Activated CD4-positive, alpha-beta T cell treated with anti-CD3 and anti-CD28 coated beads, Interleukin-2, amount 50 U/mL, for 4 hours (primary cell): Measurements from ENCODE around the gene RSF1.

ENCODE experiments used
- DNase-seq, 2 experiments: peaks; one replicate each; pipeline ENCODE4 v3.0.0-alpha.2; 2020

The RSF1 gene

DNA sequence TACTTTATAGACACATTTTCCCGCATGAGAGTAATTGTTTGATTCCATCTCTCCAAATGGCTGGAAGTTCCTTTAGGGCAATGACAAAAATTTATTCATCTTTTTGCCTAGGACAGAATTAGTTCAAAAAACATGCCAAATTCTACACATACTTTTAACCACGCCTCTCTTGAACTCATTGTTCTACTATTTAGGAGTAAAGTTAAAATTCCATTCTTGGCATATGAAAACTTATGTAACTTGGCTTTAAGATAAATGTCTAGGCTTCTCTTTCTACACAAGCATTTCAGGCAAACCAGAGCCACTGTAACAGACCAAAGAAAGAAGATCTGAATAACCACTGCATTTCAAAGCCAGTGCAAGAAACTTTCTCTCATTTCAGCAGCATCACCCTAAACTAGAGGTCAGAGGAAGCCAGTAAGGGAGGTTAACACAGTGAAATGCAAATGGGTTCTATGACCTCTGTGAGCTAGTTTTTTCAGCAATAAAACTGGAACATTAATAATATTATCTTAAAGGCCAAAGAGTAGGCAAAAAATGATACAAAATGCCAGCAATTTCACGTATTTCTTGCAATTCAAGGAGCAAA lies 73.0 kb downstream of the RSF1 start:
- DNase-seq = no peak

DNA sequence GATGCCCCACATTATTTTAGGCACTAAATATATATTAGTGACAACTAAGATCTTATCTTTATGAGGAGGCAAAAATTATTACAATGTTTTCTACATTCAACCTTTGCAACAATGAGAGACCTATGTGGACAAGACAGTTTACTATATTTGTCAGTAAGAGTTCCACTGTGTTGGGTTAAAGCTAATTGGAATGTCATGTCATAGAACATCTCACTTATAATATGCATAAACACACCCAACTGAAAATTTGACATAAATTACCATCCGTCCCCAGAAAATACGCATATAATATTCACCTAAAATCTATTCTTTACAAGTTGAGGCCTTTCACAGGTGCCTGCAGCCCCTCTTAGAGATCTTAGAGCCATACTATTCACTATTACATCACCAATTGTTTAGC lies 84.0 kb downstream of the RSF1 start:
- no peak for DNase-seq

DNA sequence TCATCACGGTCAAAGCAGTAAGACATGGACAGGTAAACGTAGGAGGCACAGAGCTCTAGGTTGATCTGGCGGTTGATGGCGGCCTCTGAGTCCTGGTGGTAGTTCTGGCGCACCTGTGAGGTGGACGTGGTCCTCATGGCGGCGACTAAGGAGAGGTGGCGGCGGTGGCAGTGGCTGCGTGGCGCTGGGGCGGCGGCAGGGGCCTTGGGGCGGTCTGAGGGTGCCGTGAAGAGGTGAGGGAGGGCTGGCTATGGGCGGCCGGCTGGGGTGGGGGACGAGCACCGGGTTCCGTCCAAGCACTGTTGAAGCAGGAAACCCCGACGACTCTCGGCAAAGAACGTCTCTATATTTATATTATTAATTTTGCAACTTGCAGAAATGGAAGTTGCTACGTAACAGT lies 85.6 kb downstream of the RSF1 start:
- no peak for DNase-seq

DNA sequence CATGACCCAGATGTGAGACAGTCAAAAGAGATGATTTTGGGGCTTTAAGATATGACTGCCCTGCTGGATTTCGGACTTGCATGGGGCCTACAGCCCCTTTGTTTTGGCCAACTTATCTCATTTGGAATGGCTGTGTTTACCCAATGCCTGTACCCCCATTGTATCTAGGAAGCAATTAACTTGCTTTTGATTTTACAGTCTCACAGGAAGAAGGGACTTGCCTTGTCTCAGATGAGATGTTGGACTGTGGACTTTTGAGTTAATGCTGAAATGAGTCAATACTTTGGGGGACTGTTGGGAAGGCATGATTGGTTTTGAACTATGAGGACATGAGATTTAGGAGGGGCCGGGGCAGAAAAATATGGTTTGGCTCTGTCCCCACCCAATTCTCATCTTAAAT lies 88.4 kb downstream of the RSF1 start:
- no peak for DNase-seq

DNA sequence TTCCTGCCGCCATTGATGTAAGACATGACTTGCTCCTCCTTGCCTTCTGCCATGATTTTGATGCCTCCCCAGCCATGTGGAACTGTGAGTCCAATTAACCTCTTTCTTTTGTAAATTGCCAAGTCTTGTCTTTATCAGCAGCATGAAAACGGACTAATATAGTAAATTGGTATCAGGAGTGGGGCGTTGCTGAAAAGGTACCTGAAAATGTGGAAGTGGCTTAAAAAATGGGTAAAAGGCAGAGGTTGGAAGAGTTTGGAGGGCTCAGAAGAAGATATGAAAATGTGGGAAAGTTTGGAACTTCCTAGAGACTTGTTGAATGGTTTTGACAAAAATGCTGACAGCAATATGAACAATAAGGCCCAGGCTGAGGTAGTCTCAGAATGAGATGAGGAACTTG lies 89.7 kb downstream of the RSF1 start:
- no peak for DNase-seq

DNA sequence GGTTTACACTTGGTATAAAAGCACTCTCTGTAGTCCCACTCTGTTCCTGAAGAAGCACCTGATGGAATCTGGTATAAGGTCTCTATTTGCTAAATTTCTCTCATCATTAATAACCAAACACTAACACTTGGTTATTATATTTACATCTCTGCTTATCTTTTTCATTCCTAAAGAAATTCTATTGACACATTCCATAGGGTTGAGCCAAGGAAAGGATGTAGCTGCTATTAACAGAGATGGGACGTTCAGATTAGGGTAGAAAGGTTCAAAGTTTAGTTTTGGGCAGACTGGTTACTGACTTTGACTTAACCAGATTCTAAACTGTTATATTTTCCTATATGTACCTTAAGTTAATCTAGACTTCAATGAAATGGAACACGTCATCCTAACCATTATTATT lies 91.5 kb downstream of the RSF1 start:
- no peak for DNase-seq

DNA sequence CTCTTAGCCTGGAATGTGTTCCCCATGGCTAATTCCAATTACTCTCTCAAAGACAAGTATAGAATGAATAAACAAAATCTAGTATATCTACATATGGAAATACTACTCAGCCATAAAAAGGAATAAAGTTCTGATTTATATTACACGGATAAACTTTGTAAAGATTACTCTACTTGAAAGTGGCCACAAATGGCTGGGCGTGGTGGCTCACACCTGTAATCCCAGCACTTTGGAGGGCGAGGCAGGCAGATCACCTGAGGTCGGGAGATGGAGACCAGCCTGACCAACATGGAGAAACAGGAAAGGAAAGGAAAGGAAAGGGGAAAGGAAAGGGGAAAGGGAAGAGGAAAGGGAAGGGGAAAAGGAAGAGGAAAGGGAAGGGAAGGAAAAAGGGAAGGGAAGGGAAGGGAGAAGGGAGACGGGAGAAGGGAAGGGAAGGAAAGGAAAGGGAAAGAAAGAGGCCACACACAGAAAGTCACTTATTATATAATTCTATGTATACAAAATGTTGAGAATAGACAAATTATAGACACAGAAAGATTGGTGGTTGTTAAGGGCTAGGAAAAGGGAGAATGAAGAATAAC lies 92.2 kb downstream of the RSF1 start:
- no peak for DNase-seq

DNA sequence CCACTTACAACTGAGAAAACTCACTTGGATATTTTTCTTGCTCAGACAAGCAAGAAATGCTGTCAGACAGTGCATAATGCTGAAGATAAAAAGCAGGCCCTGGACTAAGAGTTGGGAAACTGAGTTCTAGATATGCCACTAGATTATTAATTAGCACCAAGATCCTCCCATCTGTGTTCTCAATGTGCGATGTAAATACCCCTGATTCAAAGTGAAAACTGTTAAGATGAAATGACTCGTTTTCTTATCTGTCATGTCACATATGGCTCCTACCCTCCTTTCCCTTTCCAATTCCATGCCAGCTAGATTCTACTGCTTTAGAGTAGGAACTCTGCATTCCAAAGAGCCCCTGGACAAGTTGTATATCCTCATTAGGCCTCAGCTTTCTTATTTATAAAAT lies 94.0 kb downstream of the RSF1 start:
- no peak for DNase-seq

DNA sequence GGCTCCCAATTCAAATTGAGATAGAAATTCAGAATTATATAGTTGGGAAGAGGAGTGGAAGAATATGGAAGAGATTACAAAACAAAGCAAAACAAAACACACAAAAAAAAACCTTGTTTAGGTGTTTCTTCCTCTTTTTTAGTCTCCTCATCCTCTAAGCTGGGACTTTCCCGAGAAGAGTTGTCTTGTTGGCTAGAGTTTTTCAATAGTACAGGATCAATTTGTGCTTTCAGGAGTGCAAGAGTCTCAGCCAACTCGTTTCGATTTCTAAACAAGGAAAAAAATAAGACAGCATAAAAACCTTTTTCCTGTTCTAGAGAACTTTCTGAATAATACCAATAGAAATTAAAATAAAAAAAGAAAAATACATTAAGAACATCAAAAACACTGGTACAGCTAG lies 95.1 kb downstream of the RSF1 start:
- DNase-seq = no peak

DNA sequence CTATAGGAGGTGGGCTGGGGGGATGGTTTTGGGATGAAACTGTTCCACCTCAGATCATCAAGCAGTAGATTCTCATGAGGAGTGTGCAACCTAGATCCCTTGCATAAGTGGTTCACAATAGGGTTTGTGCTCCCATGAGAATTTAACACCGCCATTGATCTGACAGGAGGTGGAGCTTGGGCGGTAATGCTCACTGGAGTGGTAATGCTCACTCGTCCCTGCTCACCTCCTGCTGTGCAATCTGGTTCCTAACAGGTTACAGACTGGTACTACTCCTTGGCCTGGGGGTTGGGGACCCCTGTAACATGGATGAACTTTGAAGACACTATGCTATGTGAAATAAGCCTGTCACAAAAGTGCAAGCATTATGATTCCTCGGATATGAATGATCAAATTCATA lies 95.9 kb downstream of the RSF1 start:
- no peak for DNase-seq

DNA sequence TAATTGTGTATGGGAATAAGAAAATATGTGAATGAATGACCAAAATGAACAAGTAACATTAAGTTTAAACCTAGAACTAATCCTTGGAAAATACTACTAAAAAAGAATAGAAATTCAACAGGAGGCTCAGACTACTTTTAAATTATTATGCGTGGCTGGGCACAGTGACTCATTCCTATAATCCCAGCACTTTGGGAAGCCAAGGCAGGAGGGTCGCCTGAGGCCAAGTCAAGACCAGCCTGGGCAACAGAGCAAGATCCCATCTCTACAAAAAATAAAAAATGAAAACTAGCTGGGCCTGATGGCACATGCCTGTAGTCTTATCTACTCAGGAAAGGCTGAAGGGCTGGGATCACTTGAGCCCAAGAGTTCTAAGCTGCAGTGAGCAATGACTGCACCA lies 97.5 kb downstream of the RSF1 start:
- no peak for DNase-seq

DNA sequence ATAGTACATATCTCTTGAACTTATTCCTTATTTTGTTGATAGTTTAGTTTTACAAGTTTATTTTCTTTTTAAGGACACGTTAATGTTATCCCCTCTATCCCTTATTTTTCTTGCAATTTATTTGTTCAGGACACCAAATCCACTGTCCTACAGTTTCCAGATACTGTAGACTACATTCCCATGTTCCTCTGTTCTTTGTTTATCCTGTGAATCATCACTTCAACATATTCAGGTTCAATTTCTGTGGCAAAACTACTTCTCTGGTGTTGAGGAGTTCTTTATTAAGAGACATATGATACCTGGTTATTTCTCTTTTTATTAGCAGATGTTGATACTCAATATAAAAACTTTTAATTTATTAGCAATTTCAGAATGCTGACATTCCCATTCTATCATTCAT lies 110.2 kb downstream of the RSF1 start:
- DNase-seq = no peak

DNA sequence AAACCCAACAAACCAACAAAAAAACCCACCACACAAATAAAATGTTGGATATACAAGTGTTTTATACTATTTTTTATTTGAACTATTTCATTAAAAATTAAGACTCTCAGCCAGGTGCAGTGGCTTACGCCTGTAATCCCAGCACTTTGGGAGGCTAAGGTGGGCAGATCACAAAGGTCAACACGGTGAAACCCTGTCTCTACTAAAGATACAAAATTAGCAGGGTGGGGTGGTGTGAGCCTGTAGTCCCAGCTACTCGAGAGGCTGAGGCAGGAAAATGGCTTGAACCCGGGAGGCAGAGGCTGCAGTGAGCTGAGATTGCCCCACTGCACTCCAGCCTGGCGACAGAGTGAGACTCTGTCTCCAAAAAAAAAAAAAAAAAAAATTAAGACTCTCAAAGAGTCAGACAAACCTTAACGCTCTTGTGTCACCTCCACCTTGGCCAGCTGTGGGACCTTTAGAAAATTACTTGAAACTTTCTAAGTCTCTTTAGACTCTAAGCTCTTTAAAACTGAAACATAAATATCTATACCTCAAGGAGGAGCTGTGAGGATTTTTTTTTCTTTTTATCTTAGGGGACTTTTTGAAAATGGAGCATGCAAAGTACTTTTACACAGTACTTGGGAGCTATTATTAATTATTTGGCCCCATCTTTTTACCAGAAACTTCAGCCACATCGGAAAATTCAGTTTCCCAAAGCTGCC lies 114.5 kb downstream of the RSF1 start:
- DNase-seq = no peak

DNA sequence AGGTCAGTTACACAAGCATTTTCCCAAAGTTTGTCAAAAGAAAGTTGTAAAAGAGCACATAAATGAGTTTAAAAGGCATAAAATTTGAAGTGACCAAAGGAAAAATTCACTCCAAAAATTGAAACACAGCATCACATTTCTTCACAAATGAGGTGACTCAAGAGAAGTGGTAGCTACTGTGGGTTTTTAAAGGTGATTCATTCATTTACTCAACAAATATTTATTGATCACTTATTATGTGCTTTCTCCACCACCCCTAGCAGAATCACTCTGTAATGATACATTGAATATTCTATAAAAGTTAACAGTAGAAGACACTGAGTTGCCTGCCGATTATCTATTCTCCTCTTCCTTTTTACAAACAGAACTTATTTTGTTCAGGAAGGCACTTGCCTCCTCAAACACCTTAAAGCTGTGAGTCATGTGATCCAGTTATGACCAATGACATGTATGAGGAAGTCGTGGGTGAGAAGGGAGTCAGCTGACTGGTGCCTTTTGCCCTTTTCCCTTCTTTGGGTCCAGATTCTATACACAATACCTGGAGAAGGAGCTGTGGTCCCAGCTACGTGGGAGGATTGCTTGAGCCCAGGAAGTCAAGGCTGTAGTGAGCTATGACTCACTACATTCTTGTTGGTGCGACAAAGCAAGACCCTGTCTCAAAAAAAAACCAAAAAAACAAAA lies 115.2 kb downstream of the RSF1 start:
- DNase-seq = no peak

DNA sequence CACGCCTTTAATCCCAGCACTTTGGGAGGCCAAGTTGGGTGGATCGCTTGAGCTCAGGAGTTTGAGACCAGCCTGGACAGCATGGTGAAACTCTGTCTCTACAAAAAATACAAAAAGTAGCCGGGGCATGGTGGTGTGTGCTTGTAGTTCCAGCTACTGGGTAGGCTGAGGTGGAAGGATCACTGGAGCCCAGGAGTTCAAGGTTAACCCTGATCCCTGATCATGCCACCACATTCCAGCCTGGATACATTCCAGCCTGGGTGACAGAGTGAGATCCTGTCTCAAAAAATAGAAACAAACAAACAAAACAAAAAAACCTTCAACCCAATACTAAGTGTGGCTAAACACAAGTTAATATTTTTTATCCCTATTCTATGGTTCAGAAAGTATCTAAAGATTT lies 116.5 kb downstream of the RSF1 start:
- DNase-seq = no peak

DNA sequence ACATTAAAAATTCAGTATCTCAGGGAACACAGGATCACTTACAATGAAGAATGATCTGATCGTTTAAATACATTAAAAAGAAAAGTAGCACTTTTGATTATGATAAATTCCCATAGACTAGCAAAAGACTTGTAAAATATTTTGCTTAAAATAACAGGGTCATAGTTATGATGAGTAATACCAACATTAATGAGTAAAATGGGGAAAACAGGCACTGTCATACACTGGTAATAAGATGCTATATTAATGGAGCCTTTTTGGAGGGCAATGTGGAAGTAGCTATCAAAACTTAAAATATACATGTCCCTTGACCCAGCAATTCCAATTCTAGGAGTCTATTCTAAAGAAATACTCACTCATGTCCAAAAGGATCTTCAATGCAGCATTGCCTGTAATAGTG lies 121.1 kb downstream of the RSF1 start:
- no peak for DNase-seq

DNA sequence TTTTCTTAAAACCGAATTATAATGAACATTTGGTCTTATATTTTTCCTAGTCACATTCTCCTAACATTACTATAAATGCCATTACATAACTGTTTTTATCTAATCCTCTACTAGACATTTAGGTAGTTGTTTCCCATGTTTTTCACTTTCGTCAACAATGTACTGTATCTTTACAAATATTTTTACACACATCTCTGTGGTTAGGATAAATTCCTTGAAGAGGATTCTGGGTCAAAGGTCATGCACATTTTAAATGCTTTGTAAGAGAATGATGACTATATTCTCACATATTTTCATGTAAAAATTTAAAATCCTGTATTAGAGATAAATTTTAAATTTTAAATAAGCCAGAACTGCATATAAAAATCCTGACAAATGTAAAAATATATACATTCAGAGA lies 121.6 kb downstream of the RSF1 start:
- DNase-seq = no peak

DNA sequence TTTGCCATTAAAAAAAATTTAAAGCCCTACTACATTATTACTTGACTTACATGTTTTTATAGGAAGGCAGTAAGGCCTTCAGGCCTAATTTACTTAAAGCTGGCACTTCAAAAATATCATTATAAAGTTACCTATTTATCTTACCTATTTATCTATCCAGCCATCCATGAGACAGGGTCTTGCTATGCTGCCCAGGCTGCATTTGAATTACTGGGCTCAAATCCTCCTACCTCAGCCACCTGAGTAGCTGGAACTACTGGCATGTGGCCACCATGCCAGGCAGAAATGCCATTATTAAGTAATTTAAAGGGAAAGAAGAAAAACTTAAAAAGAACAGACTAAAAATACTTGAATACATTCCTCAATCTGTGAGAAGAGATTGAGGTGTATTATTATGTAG lies 122.7 kb downstream of the RSF1 start:
- DNase-seq = no peak

DNA sequence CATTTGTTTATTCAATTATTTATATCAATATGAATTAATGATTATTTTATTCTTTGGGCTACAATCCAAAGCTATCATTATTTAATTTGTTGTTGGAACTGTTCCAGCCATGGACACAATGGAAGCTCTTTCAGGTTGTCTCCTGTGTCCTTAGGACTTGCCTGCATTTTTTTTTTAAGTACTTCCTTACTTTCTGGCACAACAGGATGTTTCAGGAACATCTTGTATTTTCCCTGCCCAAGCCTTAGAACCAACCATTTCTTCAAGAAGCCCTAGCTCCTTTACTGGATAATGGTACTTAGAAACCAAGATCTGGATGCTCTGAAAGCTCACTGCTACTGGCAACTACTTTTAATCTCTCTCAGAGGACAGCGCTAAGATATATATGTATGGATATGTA lies 125.1 kb downstream of the RSF1 start:
- DNase-seq = no peak

DNA sequence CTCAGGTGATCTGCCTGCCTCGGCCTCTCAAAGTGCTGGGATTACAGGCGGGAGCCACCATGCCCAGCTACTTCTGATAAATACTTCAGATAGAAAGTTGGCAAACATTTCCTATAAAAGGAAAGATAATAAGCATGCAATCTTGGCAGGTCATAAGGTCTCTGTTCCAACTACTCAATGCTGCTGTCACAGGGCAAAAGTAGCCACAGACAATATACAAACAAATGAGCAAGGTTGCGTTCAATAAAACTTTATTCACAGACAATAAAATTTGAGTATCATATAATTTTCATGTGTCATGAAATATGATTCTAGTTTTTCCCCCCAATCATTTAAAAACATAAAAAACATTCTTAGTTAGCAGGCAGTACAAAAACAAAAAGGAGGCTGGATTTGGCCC lies 129.9 kb downstream of the RSF1 start:
- DNase-seq = no peak

DNA sequence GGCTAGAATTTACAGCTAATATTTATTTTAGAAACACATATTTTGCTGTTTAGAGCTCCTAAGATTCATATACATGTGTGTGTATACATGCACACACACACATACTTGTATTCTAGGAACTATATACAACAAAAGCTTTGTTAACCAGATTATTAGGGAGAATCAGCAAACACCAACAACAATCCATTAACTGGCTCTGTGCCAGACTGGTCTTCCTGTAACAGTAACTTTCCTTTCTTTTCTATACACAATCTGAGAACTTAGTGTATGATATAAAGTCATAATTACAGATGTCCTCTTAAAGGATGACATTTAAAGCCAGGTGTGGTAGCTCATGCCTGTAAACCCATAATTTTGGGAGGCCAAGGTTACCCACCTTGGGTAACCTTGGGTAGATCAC lies 133.4 kb downstream of the RSF1 start:
- DNase-seq = no peak

DNA sequence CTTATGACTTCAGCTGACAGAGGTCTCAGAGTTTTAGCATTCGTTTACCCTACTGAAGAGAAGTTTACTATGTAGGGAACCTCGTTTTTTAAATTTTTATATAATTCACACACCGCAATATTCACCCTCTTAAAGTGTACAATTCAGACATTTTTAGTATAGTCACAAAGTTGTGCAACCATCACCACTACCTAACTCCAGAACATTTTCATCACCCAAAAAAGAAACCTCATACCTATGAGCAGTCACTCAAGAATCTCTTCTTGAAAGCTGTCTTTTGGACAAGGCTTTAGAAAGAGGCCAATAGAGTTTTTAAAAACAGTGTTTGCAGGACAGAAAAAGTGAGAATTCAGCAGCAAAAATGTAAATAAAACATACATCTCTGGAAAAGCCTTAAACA lies 143.4 kb downstream of the RSF1 start:
- no peak for DNase-seq

DNA sequence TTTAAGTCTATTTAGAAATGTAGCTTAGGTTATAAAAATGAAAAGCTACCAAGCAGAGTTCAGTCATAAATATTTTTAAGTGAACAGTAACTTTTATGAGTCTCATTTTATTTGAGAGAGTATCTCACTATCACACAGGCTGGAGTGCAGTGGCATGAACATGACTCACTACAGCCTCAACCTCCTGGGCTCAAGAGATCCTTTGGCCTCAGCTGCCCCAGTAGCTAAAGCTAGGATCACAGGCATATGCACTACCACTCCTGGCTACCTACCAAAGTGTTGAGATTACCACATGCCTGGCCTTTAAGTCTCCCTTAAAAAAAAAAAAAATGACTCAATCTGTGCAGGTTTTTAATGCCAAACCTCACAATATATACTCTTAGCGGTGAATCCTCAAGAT lies 148.3 kb downstream of the RSF1 start:
- DNase-seq = no peak

DNA sequence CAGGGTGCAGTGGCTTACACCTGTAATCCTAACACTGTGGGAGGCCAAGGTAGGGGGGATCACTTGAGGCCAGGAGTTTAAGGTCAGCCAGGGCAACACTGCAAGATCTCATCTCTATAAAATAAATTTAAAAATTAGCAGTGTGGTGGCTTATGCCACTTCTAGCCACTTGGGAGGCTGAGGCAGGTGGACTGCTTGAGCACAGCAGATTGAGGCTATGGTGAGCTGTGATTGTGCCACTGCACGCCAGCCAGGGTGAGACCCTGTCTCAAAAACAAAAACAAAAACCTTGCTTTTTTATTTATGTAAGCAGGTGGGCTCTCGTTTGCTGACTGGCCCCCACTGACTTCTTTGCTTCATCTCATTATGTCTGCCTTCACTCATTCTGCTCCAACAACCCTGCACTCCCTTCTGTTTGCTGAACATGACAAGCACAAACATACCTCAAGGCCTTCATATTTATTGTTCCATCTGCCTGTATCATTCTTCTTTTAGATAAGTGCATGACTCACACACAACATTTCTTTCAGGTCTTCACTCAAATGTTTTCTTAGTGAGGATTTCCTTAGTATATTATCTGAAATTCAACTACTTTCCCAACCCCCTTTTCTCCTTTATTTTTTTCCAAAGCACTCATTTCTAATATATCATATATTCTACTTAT lies 150.5 kb downstream of the RSF1 start:
- DNase-seq = no peak
